Activated T-cell treated with anti-CD3 and anti-CD28 coated beads for 1 hour (primary cell): Measurements from ENCODE around the gene KCNS1.
"Not testable (repeated sequence)": the region's sequence is repeated elsewhere in the genome, so short reads cannot be mapped to it uniquely, and the experiment has no call there.

Experiments
- DNase-seq: peaks from one replicate; pipeline ENCODE4 v3.0.0-alpha.2; 2020; ENCODE audit warnings: low read depth

The KCNS1 gene, protein sequence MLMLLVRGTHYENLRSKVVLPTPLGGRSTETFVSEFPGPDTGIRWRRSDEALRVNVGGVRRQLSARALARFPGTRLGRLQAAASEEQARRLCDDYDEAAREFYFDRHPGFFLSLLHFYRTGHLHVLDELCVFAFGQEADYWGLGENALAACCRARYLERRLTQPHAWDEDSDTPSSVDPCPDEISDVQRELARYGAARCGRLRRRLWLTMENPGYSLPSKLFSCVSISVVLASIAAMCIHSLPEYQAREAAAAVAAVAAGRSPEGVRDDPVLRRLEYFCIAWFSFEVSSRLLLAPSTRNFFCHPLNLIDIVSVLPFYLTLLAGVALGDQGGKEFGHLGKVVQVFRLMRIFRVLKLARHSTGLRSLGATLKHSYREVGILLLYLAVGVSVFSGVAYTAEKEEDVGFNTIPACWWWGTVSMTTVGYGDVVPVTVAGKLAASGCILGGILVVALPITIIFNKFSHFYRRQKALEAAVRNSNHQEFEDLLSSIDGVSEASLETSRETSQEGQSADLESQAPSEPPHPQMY

DNA sequence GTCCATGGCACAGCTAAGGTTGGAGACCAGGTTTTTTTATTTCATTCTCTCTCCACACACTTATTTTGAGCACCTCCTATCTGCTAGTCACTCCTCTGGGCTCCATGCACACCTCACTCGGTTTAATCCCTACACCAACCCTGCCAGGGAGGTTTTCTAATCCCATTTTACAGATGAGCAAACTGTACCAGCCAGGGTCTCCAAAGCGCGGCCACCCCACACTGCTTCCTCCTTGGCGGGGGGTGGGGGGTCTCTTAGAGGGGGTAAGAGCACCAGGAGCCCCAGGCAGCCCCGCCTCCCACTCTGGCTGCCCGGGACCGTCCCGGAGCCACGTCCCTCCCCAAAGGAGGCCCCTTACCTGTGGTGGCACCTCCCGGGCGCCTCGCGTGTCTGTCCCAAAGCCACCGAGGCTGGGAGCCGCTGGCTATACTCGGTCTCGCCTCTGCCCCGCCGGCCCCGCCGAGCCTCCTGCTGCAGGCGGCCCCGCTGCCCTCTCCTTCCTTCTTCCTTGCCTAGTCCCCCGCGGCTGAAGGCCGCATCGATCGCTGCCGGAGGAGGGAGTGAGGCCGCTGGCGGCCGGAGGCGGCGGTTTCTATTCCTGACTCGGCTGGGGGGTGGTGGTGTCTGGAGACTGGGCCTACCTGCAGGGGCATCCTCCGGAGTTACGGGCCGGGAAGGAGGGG is at the start of gene KCNS1:
TSS of gene KCNS1 (minus strand) at position 565 of the 683 bp plus-strand sequence. CDS start 1,891 bp downstream, outside the sequence.
- DNase-seq = no peak

DNA sequence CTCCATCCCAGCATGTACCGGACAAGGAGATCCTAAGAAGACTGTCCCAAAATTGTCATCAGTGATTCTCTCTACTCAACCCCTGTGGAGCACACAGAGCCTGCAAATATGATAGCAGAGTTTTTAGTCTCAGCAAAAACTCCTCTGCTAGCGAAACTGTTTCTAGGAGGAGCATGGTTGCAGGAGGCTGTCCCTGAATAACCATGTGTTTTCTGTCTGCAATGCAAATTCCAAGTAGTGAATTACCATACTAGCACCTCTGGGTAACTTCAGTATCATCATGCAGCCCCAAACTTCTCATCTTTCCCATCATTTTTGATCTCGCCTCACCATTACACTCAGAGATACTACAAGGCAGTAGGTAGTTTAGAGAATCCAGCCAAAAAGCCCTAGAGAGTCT is 48.1 kb upstream of the KCNS1 start:
- DNase-seq = no peak

DNA sequence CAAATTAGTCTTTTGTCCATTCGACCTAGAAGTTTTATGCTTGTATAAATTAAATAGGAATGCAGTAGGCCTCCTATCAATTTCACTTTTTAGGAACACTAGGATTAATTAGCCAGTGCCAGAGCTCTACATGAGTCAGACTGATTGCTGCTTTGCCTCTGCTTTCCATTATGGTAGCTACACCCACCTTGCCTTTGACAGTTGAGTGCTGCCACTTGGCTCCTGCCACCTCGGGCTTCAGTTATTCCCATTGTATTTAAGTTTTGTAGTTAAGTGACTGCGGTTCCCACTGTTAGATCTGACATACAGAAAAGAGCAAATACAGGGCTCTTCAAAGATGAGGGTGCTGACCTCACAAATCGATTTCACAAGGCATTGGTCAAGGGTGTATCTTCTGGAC is 39.9 kb upstream of the KCNS1 start:
- no peak for DNase-seq

DNA sequence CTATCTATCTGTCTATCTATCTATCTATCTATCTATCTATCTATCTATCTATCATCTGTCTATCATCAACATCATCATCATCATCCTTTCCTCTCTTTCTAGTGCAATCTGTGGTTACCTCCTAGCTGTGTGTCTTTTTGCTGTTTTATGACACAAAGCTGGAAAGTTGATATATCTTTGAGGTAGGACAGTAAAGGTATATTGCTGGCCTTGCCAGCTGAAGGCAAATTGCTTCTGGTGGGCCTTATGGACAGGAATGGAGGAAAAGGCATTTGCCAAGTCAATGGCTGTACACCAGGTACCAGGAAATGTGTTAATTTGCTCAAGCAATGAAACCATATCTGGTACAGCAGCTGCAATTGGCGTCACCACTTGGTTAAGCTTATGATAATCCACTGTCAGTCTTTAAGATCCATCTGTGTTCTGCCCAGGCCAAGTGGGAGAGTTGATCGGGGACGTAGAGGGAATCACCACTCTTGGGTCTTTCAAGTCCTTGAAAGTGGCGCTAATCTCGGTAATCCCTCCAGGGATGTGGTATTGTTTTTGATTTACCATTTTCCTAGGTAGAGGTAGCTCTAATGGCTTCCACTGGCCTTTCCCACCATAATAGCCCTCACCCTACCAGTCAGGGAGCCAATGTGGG is 38.9 kb upstream of the KCNS1 start:
- DNase-seq = not testable (repeated sequence)

DNA sequence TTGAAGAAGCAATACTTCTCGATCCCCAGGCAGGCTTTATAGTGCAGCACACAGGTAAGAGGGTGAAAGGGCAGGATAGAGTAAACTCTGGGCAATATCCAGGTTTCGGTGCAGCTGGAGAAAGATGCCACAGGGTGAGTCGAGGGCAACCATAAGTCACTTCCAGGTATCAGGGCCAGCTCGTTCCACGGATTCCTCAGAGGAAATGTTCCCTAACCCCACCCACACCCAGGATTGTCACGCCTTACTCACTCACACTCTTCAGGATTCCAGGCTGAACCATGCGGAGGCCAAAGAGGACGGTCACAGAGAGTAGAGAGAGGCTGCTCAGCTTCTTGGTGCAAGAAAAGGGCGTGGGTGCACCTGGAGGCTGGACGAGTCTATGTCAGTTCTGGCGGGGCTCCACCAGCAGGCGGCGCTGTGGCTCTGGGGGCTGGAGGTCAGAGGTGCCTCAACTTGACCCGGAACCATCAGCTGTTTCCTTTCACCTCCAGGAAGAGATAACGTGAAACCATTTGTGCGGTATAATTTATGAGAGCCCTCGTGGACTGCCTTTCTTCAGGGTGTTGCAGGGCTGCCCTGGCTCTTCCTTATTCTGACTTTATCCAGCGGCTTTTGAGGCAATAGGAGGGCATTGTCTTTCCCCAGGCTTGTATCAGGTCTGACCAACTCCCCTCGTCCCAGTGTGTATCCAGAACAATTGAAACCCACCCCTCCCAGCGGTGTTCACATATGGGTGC is 37.8 kb upstream of the KCNS1 start:
- peak; percentile 24 for DNase-seq

DNA sequence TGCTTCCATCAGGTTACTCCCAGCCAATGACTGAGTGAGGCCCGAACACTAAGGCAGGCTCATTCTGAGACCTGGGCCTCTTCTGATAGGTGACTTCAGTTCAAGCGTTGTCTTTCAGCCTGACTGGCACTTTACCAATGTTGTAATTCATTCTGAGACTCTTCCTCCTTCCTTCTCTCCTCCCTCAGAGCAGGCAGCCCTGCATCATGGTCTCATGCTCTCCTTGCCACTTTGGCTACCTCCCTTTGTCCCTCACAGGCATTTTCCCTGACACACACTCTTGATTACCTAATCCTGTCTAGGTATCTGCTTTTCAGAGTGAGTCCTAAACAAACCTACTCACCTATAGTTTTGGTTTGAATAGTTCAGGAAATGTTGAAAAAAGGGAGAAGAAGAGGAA is 36.0 kb upstream of the KCNS1 start:
- DNase-seq = no peak

DNA sequence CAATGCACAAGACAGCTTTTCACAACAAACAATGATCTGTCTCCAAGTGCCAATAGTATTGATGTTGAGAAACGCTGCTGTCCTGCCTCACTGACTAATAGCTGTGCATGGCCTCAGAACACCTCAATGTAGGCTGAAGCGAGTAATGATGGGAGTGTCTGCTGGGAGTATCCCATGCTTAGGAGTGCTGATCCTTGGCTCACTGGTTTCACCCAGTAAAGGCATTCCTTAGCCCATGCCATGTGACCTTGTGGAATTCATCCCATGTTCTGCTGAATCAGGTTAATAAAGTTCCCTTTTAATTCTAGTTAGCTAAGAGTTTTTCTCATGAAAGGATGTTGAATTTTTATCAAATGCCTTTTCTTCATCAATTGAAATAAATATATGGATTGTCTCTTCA is 27.2 kb upstream of the KCNS1 start:
- no peak for DNase-seq

DNA sequence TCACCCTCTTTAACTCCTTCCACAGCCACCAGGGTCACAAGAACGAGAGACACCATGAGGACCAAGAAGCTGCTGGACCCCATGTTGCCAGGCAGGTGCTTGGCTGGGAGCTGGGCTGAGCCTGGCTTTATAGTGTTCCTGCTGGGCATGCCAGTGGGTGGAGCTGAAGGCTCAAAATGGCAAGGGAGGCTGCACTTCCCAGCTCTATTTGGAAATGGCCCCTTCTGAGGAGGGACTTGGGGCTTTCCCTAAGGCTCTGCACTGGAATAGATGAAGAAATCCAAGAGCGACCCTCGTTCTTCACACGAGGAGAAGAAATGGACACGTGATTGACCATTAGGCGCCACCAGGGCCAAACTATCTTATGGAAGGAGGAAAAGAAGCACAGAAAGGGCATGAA is 23.4 kb upstream of the KCNS1 start, which contains the start of gene WFDC12:
TSS of gene WFDC12 (minus strand) at position 101 of the 400 bp plus-strand sequence. CDS start at position 83, 18 bp downstream.
- DNase-seq = no peak

DNA sequence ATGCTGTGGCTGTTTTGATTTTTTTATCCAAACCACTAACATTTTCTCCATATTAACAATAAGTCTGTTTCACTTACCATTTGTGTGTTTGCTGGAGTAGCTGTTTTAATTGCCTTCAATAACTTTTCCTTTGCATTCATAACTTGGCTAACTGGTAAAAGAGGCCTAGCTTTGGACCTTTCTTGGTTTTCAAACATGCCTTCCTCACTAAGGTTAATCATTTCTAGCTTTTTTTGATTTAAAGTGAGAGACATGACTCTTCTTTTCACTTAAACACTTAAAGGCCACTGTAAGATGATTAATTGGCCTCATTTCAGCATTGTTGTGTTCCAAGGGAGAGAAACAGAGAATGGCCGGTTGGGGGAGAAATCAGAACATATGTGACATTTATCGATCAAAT is 20.5 kb upstream of the KCNS1 start:
- DNase-seq = no peak

DNA sequence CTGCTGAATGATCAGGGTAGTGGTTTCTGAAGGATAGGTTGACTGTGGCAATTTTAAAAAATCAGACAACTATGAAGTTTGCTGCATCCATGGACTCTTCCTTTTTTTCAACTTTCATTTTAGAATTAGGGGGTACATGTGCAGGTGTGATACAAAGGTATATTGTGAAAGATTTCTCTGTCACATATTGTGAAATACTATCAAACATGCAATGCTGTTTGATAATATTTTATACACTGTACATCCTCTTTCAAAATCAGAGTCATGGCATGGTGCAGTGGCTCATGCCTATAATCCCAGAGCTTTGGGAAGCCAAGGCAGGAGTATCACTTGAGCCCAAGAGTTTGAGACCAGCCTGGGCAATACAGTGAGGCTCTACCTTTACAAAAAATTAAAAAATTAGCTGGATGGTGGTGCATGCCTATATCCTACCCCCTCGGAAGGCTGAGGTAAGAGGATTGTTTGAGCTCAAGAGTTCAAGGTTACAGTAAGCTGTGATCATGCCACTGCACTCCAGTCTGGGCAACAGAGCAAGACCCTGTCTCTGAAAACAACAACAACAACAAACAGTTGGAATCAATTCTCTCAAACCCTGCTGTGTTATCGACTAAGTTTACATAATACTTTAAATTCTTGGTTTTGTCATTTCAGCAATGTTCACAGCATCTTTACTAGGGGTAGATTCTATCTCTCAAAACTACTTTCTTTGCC is 18.8 kb upstream of the KCNS1 start:
- DNase-seq = no peak

DNA sequence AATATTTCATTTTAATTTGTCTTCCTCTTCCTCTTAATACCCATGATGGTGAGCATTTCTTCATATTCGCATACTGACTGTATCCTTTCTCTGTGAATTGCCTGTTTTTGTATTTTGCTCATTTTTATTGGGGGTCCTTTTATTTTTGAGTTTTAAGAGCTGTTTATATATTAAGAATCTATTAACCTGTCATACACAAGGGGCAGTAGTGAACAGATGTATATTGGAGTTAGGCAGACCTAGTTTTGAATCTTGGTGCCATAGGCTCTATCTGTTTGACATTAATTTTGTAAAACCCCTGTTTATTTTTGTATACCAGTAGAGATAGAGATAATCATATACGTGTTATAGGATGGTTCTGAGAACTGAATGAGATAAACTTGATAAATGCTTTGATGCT is 17.1 kb upstream of the KCNS1 start:
- no peak for DNase-seq

DNA sequence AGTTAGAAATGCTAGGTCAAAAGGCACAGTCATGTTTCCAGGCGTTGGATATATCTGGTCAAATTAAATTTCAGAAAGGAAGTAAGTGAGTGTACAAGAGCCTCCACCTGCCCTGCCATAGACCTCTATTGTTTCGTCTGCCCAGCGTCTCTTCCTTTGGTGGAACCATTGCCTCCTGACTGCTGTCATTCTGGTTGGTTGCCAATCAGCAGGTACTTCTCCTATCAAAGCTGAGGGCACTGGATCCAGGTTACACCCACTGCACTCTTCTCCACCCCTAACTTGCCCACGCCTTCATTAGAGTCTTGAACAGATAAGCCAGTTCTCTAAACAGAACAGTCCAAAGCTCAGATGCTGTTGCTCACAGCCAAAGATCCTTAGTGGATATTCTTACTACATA is 16.7 kb upstream of the KCNS1 start:
- DNase-seq = no peak

DNA sequence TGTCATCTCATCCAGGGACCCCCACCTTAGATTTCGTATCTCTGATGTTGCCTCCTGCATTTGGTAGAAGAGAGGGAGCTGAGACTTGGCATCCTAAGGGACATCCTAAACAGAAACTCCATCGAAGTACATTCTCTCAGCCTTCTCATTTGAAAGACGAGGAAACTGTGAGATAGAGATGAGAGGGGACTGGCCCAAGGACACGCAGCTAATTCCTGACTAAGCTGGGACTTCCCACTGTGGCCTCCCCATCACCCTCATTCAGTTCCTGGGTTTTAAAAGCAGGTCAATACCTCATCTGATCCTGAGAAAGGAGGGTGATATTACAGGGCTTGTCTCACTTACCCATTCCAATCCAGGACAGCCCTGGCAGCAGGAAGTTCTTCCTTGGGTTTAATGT is 14.9 kb upstream of the KCNS1 start:
- DNase-seq = no peak

DNA sequence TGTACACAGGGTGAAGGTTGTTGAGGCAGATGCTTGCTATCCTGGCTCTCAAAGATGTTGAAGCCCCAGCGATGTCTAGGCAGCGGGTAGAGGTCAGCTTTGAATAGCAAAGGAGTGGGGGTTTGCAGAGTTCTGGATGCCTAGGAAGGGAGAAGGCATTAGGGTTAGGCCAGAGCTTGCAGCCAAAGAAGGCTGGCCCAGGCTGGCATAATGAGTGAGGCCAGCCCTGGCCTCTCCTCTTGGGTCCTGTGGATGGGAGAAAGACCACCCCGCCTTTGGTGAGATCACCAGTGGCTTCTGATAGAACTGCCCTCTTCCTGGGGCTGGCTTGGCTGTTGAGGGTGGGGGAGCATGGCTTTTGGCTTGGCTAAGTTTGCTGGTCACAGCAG is 14.5 kb upstream of the KCNS1 start:
- no peak for DNase-seq

DNA sequence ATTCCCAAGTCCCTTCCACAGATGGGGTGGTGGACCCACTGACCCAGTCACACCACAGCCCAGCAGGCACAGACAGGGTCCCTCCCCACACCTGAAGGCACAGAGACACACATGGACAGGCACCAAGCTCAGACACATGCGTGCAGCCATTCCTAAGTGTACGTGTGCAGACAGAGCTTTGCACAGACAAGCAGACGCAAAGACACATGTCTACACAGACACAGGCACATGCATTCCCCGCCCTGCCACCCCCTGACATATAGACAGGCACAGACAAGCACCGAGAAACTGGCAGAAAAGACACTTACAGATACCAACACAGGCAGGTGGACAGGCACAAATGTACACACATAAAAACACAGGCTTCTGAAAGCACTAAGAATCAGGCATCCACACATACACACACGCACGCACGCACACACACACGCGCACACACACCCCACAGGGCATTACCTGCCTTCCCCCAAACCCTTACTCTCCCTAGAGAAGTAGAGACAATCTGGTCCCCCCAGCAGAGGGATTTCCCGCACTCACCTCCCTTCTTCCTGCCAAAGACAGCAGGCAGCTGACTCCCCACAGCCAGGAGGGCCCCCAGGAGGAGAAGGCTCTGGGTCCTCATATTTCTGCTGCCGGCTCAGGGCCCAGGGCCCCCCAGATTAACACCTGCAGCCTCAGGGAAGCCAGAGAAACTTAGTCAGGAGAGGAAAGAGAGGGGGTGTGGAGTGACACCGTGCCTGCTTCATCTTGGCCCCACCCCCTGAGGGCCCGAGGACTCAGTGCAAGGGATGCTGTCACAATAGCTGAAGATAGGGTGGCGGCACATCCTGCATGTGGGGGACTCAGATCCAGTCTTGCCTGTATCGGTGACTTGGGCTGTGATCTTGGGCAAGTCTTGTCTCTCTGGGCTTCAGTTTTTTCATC is 13.8 kb upstream of the KCNS1 start, which contains the start of gene WFDC5:
TSS of gene WFDC5 (minus strand) at position 710 of the 921 bp plus-strand sequence. CDS start at position 619, 91 bp downstream.
- no peak for DNase-seq

DNA sequence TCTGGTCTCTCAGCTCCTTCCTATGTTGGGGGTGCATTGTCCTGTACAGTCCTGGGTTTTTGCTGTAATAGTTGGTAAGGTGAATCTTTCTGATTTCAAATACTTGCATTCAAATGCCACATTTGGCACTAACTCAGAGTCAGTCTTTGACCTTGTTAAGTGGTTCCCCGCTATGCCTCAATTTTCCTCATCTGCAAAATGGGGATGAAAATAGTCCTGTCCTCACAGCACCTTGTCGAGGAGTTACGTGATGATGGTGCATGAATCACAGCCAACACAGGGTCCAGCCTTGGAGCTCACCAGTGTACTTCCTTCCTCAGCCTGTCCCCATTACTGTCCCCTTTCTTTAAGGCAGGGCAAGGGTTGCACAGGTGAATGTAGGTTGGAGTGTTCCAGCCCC is 12.9 kb upstream of the KCNS1 start:
- no peak for DNase-seq

DNA sequence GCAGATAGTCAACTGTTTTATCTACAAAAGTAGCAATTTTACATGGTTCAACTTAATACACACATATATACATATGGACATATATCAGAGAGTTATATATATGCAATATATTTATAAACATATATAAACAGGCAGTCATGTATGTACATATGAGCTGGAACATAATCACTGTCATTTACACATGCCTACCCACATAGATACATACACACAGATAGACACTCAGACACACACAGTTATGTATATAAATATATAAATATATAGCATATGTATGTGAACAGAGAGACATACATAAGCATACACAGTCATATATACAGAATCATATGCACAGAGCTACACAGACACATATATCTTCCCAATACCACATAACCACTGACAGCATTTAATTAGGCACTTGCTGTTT is 11.8 kb upstream of the KCNS1 start:
- no peak for DNase-seq

DNA sequence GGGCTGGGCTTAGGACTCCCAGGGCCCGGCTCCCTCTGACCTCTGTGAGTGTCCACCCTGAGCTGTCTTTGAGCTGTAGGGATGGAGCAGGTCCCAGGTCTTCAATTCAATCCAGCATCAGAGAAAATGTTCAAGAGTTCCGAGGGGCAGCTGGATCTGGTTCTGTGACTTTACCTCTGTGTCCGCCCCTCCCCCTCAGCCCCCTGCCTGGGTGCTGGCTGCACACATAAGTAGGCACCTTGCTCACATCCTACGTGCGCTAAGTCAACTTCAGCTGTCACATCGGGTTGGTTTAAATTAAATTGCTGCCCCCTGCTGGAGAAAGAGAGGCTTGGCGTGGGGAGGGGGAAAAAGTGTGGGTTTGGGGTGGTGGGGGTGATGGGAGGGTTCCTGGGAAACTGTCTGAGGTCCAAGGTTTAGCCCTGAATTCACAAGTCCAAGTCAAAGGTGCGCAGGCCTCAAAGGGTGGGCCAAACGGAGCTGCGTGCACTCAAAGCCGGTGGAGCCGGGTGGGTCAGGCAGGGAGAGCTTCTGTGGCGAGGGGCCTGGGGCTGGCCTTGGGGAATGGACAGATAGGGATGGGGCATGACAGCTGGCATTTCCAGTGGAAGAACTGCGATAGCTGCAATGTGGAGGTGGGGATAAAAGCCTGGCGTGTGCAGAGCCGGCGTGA is 11.0 kb upstream of the KCNS1 start:
- DNase-seq = no peak

DNA sequence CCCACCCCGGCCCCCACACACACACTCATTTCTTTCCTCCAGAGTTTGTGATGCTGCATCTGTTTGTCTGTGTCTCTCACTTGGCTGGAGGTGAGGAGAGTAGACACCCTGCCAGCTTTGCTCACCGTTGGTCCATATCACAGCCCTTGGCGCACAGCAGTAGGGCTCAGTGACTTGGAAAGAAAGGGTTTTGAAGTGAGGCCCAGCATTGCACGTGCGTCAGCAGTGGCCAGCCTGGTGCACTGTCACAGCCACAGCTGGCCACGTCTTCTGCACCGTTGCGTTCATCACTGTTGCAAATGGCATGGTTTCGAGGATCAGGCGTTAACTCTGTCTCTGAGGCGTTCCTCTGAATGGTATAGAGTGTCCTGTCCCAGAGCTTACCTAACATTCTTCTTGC is 10.4 kb upstream of the KCNS1 start:
- no peak for DNase-seq

DNA sequence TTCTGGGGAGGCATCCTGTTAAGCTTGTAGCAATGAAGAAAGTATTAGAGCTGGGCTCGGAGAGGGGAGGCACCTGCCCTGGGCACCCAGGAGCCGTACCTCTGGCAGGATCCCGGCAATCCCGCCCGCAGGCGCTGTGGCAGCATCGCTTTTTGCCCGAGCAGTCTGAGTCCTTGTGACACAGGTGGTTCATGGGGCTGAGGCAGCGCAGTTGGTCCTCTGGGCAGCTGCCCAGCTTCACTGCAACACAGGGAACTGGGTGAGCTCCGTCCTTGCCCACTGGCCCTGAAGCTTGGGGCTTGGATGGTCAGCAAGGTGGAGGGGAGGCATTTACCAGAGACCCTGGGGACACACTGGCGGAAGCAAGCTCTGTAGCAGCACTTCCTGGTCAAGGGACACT is 9.4 kb upstream of the KCNS1 start:
- DNase-seq = no peak
